GM10266 (cell line): ENCODE data around the gene HBM.
"Not testable (repeated sequence)": the region's sequence is repeated elsewhere in the genome, so short reads cannot be mapped to it uniquely, and the experiment has no call there.

Experiments
- DNase-seq: peaks from one replicate; pipeline ENCODE4 v3.0.0; 2012; ENCODE audit errors: extremely low spot score
- TF ChIP-seq, protein P1 (sequence below): IDR thresholded peaks from 2 replicates; pipeline ENCODE4 v1.5.1; 2012; ENCODE audit warnings: mild to moderate bottlenecking, low read depth; ENCODE audit not compliant: control insufficient read depth, insufficient read depth; ENCODE audit errors: missing control alignments

Gene HBM

DNA sequence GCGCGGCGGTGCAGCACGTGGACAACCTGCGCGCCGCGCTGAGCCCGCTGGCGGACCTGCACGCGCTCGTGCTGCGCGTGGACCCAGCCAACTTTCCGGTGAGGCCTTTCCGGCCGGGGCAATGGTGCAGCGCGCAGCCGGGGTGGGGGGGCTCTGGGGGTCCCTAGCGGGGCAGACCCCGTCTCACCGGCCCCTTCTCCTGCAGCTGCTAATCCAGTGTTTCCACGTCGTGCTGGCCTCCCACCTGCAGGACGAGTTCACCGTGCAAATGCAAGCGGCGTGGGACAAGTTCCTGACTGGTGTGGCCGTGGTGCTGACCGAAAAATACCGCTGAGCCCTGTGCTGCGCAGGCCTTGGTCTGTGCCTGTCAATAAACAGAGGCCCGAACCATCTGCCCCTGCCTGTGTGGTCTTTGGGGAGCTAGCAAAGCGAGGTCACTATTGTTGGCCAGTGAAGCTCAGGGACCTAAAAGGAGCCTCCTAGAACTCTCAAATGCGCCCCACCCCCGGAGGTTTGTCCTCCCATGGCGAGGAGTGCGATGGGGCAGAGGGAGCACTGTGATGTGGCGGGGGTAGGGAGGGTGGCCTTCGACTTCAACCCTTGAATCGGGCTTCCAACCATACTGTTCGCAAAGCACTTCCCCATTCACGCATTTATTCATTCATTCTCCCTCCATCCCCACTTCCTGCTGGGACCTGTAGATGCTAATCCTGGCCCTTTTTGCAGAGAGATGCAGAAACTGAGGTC is 770 bp downstream of the HBM start:
- no peak for DNase-seq
- TF ChIP-seq, protein P1, sequence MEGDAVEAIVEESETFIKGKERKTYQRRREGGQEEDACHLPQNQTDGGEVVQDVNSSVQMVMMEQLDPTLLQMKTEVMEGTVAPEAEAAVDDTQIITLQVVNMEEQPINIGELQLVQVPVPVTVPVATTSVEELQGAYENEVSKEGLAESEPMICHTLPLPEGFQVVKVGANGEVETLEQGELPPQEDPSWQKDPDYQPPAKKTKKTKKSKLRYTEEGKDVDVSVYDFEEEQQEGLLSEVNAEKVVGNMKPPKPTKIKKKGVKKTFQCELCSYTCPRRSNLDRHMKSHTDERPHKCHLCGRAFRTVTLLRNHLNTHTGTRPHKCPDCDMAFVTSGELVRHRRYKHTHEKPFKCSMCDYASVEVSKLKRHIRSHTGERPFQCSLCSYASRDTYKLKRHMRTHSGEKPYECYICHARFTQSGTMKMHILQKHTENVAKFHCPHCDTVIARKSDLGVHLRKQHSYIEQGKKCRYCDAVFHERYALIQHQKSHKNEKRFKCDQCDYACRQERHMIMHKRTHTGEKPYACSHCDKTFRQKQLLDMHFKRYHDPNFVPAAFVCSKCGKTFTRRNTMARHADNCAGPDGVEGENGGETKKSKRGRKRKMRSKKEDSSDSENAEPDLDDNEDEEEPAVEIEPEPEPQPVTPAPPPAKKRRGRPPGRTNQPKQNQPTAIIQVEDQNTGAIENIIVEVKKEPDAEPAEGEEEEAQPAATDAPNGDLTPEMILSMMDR: no peak

DNA sequence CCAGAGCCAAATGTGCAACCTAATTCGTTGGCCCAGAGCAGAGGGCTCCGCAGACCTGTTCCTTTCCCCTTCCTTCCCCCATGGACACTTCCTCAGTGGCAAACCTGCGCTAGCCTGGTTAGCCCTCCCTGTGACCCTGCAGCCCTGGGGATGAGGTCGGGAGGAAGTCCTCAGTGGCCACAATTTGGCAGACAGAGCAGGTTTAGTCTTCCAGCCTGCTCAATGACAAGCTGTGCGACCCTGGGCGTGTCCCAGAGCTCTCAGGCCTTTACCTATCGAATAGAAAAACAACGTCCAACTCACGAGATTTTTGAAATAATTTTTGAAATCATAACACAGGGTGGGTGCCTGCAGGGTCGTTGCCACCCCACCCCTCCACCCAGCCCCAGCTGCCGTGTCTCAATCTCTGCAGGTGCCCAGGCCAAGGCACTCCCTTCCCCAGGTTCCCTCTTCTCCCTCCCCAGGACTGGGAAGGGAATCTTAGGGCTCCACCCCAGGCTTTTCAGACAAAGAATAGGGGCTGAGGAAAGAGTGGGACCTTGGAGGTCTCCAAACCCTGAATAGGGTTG is 1.4 kb downstream of the HBM start:
- DNase-seq: no peak
- TF ChIP-seq, protein P1: no peak

DNA sequence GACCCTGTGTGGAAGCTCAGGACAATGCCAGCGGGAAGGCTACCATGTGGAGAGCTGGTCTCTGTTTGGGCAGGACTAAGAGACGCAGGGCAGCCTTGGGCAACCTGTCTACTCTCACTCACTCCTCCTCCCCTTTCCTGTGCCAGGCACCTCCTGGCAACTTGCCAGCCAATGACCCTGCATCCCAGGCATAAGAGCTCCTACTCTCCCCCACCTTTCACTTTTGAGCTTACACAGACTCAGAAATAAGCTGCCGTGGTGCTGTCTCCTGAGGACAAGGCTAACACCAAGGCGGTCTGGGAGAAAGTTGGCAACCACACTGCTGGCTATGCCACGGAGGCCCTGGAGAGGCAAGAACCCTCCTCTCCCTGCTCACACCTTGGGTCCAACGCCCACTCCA is 2.6 kb downstream of the HBM start:
- DNase-seq: no peak
- TF ChIP-seq, protein P1: no peak

DNA sequence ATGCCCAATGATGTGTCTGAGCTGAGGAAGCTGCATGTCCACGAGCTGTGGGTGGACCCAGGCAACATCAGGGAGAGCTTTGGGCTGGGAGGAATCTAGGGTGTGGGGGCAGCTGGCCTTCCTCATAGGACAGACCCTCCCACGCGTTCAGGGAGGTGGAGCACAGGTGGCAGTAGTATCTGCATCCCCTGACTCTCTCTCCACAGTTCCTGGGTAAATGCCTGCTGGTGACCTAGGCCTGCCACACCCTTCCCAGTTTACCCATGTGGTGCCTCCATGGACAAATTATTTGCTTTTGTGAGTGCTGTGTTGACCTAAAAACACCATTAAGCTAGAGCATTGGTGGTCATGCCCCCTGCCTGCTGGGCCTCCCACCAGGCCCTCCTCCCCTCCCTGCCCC is 3.2 kb downstream of the HBM start:
- DNase-seq: no peak
- TF ChIP-seq, protein P1: no peak

- DNase-seq: not testable (repeated sequence)
These were observed 4.3 kb downstream of the HBM start for GRCh38 chr16:170088-170507.

GRCh38 chr16:170788-171187 is 5.0 kb downstream of the HBM start:
- TF ChIP-seq, protein P1: no peak
- no peak for DNase-seq

GRCh38 chr16:172374-172941 is 6.7 kb downstream of the HBM start, which contains the start of gene HBA2:
TSS of gene HBA2 (plus strand) at chr16:172876. CDS start at chr16:172913, 37 bp downstream.
- DNase-seq: not testable (repeated sequence)

DNA sequence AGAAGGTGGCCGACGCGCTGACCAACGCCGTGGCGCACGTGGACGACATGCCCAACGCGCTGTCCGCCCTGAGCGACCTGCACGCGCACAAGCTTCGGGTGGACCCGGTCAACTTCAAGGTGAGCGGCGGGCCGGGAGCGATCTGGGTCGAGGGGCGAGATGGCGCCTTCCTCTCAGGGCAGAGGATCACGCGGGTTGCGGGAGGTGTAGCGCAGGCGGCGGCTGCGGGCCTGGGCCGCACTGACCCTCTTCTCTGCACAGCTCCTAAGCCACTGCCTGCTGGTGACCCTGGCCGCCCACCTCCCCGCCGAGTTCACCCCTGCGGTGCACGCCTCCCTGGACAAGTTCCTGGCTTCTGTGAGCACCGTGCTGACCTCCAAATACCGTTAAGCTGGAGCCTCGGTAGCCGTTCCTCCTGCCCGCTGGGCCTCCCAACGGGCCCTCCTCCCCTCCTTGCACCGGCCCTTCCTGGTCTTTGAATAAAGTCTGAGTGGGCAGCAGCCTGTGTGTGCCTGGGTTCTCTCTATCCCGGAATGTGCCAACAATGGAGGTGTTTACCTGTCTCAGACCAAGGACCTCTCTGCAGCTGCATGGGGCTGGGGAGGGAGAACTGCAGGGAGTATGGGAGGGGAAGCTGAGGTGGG is 7.6 kb downstream of the HBM start:
- not testable (repeated sequence) for DNase-seq

GRCh38 chr16:173928-174769 is 8.4 kb downstream of the HBM start:
- not testable (repeated sequence) for DNase-seq
